AG08396 (cell line): ENCODE results near the gene FAM222B.
A peak's percentile ranks its signal among the peaks of the same experiment; 100 is the strongest.

Experiments
- DNase-seq: peaks from one replicate; pipeline ENCODE4 v3.0.0; 2012; ENCODE audit warnings: low spot score, mixed read lengths

The FAM222B gene

DNA sequence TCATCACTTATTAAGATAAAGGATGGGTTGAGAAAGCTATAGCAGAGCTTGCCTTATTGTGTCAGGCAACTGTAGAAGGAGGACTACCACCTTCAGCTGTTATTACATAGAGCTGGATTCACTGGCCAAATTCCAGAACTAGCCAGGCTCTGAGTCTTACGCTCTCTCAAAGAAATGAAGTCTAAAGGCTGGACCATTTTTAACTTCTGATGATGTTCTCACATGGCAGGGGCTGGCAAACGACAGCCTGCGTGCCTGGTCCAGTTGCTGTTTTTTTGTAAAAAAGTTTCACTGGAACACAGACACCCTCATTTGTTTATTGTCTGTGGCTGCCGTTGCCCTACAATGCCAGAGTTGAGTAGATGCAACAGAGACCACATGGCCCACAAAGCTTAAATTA, 77.6 kb downstream of the FAM222B start:
- no peak for DNase-seq

DNA sequence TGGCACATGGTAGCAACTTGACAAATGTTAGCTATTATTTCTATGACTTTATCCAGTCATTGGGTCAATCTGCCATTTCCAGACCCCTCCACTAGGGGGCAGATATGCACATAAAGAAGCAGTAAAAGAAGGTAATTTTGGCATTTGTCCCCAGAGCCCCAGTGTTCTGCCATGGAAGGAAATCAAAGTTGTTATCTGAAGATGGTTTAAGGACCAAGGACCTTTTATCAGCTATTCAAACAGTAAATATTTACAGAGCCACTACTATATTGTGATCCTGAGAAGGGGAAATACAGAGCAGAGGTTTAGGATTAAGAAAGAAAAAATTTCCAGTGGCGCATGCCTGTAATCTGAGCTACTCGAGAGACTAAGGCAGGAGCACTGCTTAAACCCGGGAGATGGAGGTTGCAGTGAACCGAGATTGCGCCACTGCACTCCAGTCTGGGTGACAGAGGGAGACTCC, 78.8 kb downstream of the FAM222B start:
- peak; percentile 73 for DNase-seq

DNA sequence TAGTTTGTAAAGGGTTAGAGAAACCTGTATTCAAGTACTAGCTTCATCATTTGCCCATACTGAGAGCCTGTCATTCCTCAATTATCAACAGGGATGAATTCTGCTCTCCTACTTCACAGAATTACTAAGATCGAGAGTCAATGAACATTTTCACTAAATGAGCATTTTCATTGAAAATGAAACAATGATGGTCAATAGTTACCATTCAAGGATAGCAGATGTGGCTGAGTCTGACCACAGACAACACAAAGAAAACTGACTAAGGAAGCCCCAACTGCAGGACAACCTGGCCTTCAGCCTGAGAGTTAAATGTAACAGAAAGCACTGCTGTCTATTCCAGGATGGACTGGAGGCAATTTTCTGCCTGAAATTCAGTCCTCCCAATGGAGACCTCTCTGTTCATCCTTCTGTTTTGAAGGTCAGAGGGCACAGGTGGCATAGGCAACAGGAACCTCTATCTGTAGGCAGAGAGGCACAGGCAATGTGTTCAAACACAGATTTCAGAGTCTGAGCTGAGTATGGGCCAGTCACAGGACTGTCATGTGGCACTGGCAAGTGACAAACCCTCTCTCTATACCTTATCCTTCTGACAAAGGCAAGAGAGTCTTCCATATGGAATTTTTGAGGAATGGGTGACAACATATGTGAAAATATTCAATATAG, 79.3 kb downstream of the FAM222B start:
- no peak for DNase-seq

DNA sequence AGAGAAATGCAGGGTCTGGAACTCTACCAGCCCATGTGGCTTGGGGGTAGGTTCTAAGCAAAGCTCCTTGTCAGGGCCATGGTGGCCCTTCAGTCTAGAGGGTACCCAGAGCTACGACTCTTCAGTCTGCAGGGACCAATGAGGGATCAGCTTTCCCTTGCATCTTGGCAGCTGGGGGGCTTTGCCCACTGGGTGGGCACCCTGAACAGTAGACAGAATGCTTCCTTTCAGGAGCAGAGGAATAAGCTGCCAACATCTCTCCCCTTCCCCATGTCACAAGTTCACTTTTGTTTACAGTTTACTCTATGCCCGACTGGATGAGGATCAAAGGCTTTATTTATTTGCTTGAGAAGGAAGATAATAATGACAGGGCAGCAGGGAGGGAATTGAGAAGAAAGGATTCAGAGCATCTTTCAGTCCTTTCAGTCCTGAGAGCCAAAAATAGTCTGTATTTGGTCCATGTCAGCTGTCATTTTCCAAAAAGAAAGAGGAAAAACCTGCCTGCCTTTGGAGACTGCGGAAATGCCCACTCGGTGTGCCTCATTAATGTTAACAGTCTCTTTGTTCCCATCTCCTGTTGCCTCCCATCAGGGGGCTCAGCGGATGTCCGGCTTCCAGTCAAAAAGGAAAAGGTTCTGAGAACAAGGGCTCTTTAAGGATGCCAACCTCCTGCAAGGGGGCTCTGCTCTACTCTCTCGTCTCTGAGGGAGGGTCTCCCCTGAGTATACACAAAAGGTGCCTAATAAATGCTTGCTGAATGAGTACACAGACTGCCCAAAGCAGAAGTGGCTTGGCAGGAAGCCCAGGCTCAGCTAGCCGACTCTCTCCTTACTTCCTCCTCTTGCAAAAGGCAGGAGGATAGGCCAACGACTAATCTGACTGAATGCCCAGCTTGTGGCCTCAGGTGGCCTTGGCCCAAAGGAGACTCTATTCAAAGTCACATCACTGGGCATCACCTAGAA, 81.7 kb downstream of the FAM222B start:
- peak; percentile 64 for DNase-seq

DNA sequence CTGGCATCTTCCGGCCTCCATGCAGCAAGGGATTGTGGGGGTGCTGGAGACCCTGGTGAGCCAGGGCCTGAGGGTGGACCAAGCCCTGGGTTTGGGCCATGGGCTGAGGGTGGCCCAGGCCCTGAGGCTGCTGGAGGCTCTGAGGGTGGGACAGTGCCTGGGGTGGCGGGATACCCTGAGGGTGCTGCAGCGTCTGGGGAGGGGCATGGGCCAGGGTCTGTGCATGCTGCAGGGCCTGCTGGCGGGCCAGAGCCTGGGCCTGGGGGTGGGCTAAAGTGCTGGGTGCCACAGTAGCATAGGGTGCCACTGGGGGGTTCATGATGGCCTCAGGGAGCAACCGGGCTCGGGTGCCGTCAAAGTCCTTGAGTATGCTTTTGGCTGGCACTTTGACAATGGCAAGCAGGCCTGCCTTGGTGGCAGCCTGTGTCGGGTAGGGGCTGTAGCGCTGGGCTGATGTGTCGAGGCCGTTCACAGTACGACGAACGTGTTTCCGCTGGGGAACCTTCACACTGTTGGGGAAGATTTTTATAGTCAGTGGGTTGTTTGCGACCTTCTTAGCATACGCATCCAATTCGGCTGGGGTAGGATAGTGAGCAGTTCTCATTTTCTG, 83.2 kb downstream of the FAM222B start:
- no peak for DNase-seq

DNA sequence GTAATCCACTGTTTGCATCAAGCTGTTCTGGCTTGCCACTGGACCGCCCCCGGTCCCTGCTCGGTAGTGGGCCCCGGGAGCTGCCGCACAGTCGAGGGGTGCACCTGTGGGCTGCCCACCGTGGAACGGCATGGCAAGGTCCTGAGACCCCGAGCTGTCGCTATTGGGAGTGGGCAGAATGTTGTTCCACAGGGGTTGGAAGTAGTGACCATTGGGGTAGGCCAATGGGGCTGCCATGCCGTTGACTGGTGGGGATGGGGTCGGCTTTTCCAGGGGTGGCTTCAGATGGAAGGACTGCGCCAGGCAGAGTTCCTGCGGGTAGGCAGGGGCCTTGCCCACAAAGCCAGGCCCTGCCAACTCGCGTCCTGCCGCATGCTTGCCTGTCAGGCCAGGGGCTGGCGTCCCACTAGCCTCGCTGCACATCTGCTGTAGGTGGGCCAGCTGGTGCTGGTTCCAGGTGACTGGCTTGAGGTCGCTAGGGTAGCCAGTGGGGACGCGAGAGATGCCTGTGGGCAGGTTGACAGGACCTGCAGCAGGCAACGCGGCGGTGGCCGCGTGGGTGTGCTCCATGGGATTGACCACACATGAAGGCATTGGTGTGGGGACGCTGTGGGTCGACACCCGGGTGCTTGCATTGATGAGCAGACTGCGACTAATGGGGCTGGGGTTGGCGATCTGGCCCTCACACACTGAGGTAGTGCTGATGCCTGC, 84.0 kb downstream of the FAM222B start:
- no peak for DNase-seq

DNA sequence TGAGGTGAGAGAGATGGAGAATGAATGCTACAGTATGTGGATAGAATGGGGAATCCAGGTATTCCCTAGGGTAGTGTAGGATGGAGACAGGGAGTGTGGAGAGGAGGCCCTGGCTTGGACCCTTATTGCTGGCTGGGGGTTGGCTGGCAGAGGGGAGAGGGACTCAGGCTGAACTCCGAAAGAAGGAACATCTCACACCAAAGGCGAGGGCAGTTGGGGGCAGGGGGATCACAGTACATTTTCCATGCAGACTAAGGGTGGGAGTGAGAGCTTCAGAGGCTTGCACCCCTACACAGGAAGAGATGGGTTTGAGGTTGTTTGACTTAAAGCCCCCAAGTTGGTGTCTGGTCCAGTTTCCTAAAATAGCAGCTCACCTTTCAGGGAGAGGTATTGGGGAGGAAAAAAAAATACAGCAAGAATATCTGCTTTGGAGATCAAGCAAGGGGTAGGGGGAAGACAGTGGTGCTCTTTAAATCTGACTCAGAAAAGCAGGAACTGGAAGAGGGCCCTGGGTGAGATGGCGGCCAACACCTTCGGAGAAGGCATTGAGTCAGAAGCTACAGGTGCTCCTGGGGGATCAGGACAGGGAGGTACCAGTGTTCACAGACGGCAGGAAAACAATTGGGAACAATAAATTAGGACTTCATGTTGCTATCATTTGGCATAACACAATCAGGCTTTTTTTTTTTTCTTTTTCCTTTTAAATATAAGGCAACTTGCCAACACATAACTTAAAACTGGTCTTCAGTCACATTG, 86.4 kb downstream of the FAM222B start:
- DNase-seq, result no peak

DNA sequence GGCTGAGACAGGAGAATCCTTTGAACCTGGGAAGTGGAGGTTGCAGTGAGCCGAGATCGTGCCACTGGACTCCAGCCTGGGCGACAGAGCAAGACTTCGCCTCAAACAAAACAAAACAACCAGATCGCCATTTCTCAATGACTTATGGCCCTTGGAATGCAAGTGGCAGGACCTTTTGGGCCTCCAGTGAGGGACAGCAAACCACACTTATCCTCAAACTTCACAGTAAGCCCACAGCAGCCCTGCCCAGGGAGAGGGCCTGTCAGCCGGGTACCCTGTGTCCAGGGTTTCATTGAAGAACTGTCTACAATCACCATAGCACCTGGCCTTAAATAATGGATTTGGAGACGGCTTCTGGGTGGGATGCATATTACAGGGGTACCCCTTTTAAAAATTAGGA, 87.1 kb downstream of the FAM222B start:
- peak; percentile 32 for DNase-seq

DNA sequence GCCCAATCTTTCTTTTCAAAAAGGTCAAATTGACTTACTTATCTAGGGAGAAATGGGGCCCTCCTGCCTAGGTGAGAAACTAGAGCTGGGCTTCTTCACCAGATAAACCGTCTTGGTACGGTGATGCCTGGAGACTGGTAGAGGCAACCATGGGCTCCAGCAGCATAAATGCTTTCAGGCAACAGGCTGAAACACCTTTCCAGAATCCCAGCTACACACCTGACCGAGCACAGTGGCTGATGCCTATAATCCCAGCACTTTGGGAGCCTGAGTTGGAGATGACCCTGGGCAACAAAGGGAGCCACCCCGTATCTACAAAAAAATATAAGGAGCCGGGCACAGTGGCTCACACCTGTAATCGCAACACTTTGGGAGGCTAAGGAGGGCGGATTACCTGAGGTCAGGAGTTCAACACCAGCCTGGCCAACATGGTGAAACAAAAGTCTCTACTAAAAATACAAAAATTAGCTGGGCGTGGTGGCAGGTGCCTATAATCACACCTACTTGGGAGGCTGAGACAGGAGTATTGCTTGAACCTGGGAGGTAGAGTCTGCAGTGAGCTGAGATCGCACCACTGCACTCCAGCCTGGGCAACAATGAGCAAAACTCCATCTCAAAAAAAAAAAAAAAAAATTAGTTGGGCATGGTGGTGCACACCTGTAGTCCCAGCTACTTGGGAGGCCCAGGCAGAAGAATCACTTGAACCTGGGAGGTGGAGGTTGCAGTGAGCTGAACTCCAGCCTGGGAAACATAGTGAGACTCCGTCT, 90.8 kb downstream of the FAM222B start:
- DNase-seq, result no peak

DNA sequence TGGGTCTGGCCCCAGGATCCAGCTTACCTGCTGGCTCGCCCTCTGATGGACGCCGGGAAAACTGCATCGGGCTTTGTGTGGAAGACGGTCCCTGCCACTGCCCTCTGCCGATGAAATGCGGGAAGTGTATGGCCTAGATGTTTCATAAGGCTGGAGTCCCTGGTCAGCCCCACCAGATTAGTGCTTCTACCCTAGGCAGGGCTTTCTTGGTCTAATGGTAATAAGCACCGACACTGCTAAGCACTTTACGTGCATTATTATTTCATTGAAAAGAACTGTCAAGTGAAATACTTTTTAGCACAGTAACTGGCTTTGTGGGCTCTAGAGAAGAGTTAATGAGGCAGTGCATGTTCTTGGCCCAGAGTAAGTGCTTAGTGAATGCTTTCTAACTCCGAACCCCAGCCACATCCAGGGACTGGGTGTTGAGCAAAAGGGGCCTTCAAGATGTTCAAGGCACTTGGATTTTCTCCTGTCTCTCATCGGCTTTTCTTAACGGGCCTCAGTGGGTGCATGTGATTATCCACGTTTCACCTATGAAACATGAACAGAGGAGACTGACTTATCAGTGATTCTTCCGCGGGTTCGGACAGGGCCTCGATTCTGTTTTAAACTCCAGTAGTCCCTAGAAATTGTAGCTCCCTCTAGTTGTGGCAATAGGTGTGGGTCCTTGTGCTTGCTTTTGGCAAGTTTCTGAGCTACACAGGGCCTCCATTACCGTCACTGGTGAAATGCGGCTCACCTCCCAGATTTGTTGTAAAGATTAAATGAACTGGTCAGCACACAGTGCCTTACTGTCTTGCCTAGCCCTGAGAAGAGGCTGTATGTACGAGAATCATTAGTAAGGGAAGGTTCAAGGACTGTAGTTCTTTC, 92.2 kb downstream of the FAM222B start:
- peak; percentile 85 for DNase-seq

DNA sequence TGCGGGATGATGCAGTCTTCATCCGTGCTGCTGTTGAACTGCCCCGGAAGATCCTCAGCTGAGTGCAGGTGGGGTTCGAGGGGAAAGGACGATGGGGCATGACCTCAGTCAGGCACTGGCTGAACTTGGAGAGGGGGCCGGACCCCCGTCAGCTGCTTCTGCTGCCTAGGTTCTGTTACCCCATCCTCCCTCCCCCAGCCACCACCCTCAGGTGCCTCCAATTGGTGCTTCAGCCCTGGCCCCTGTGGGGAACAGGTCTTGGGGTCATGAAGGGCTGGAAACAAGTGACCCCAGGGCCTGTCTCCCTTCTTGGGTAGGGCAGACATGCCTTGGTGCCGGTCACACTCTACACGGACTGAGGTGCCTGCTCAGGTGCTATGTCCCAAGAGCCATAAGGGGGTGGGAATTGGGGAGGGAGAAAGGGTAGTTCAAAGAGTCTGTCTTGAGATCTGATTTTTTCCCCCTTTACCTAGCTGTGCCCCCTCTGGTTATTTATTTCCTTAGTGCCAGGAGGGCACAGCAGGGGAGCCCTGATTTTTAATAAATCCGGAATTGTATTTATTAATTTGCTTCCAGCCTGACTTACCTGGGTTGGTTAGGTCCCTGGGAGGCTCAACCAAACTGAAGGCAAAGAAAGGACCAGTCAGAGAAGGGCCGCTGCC, 92.9 kb downstream of the FAM222B start:
- DNase-seq, result no peak

DNA sequence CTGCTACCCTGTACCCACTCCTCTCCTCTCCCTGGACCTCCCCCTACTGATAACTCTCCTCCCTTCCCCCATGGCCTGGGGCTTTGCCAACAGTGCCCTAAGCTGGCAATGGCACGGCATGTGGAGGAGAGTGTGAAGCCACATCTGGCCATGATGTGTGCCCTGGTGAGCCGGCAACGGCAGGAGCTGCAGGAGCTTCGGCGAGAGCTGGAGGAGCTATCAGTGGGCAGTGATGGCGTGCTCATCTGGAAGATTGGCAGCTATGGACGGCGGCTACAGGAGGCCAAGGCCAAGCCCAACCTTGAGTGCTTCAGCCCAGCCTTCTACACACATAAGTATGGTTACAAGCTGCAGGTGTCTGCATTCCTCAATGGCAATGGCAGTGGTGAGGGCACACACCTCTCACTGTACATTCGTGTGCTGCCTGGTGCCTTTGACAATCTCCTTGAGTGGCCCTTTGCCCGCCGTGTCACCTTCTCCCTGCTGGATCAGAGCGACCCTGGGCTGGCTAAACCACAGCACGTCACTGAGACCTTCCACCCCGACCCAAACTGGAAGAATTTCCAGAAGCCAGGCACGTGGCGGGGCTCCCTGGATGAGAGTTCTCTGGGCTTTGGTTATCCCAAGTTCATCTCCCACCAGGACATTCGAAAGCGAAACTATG, 93.6 kb downstream of the FAM222B start:
- no peak for DNase-seq

DNA sequence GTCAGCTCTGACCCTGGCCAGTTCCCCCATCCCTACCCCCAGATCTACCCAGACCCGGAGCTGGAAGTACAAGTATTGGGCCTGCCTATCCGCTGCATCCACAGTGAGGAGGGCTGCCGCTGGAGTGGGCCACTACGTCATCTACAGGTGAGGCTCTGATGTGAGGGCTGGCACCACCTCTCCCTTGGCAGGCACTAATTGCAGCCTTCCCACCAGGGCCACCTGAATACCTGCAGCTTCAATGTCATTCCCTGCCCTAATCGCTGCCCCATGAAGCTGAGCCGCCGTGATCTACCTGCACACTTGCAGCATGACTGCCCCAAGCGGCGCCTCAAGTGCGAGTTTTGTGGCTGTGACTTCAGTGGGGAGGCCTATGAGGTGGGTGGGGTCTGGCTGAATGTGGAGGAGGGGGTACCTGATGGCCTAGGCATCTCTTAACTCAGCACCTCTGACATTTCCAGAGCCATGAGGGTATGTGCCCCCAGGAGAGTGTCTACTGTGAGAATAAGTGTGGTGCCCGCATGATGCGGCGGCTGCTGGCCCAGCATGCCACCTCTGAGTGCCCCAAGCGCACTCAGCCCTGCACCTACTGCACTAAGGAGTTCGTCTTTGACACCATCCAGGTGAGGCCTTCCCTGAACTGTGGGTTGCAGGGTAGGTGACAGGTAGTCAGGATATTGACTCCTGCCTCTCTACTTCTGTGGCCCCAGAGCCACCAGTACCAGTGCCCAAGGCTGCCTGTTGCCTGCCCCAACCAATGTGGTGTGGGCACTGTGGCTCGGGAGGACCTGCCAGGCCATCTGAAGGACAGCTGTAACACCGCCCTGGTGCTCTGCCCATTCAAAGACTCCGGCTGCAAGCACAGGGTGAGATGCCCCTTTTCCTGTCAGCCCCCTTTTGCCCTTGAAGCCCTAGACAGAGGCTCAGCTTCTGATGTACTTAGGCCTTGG, 94.5 kb downstream of the FAM222B start:
- no peak for DNase-seq

DNA sequence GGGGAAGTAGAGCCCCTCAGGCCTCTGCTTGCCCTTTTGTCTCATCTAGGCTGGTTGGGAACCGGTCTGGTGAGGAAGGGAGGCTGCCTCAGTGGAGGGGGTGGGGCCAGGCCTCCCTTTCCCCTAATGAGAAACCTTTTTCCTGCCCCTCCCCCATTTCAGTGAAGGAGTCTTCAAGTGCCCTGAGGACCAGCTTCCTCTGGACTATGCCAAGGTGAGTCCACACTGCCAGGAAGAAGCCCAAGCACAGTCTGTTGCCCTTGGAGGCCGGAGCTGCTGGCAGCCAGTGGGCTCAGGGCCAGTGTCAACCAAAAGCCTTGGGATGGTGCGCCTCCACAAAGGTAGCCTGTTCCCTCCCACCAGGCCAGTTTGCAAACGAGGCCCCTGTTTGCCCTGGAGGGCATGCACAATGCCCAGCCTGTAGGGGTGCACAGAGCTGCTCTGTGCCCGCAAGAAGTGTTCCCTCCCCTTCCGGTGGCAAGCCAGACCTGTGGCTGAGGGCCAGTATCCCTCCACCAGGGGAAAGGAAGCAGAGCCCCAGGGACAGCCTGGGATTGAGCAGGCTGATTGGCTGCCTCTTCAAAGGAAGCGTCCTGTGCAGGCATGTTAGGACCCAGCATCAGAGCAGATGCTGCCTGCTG, 95.4 kb downstream of the FAM222B start:
- DNase-seq, result no peak

DNA sequence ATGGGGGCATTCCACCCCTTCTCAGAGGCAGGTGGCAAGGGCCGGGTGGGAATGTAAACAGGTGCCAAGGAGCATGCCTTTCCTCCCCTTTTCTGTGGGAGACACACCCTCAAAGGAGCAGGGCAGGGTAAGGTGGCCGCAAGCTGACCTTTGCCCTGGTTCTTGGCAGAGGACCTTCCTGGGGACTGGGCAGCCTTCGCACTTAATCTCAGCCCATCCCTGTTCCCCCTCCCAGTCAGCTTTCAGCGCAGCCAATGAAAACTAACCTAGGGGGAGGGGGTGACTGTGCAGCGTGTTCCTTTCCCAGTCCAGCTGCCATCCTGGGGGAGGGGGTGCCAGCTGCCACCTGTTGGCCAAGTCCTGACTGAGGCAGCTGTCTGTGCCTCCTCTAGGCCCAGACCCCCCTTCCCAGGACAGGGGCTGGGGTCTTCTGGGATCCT, 96.0 kb downstream of the FAM222B start:
- DNase-seq, result no peak

DNA sequence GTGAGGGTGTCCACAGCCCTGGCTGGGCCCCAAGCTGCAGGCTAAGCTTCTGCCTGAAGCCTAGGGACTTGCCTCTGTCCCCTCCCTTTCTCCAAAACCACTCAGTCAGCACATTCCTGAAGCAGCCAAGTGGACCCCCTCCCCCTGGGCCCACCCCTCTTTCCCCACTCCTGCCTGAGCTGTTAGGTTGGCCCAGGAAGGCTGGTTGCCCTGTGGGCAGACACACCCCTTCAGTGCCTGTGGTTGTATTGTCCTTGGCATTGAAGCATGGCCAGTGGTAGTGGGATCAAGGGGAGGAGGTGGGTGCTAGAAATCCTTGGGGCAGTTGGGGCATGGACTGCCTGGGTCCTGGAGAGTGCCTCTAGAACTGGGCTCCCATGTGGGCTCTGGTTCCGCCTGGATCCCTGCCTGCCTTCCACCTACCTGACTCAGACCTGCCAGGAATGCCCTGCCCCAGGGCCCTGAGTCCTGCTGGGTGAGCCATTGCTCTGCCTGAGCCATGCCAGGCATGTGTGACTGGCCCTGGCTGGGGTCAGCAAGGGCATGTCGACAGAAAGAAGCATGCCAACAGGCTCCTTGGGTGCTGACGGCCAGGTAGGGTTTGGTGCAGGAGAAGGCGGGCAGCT, 96.7 kb downstream of the FAM222B start:
- DNase-seq, result no peak
